GM21723 (cell line): Measurements from ENCODE around the gene TRIM33.
A peak's percentile ranks its signal among the peaks of the same experiment; 100 is the strongest.
"Not testable (repeated sequence)": the region's sequence is repeated elsewhere in the genome, so short reads cannot be mapped to it uniquely, and the experiment has no call there.

ENCODE experiments used
- ATAC-seq: cut with Tn5 transposase; IDR thresholded peaks from one replicate; pipeline ENCODE4 v1.9.1; 2021; ENCODE audit warnings: mild to moderate bottlenecking, moderate library complexity; ENCODE audit not compliant: unreplicated experiment

Gene TRIM33

DNA sequence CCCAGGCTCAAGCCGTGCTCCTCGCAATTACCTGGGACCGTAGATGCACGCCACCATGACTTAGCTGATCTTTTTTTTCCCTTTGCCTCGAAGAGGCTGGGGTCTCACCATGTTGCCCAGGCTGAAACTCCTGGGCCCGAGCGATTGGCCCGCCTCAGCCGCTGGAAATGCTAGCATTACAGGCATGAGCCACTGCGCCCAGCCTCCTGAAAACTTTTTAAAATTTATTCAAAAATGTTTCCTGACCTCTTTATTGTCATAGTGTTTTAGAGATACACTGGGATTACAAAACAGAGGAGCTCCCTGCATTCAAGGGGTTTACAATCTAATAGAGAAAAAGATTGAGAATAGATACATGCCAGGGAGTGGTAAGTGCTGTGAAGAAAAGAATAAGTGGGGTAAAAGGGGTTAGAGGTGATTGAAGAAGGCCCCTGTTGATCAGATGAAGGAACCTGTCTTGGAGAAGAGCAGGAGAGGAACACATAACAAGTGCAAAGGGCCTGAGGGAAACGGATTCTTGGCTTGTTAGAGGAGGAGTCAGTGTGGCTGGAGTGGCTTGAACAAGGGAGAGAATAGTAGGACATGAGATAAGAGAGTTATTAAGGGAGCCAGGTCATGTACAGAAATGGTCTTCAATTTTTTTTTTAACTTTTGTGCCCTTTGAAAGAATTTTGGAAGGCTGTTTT lies 1.7 kb upstream of the TRIM33 start:
- ATAC-seq, result no peak

DNA sequence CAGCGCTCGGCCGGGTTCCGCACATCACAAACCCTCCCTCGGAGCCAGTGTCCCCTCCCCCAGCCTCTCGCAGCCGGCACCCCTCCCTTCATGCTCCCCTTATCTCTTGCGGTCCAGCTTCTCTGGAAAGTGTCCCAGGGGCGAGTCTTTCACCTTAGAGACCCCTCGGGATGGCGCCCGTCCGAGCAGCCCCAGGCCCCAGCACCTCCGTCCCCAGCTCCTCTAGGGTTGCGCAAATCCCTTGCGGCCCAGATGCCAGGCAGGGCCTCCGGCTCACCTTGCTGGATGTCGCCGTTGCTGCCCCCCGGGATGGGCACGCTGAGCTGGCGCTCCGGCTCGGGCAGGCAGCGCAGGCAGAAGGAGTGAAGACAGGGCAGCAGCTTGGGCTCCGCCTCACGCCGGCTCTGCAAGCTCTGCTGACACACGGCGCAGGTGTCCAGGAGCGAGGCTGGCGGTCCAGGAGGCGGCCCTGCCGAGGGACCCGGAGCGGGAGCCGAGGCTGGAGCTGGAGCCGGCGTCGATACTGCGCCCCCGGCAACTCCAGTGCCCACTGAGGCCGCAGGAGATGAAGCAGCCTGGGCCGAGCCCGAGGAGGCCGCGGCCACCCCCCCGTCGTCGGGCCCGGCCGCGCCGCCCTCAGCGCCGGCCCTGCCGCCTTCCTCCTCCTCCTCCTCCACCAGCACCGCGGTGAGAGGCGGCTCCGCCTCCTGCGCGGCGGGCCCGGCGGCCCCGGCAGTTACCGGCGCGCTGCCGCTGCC lies 550 bp downstream of the TRIM33 start:
- peak; percentile 64 for ATAC-seq

DNA sequence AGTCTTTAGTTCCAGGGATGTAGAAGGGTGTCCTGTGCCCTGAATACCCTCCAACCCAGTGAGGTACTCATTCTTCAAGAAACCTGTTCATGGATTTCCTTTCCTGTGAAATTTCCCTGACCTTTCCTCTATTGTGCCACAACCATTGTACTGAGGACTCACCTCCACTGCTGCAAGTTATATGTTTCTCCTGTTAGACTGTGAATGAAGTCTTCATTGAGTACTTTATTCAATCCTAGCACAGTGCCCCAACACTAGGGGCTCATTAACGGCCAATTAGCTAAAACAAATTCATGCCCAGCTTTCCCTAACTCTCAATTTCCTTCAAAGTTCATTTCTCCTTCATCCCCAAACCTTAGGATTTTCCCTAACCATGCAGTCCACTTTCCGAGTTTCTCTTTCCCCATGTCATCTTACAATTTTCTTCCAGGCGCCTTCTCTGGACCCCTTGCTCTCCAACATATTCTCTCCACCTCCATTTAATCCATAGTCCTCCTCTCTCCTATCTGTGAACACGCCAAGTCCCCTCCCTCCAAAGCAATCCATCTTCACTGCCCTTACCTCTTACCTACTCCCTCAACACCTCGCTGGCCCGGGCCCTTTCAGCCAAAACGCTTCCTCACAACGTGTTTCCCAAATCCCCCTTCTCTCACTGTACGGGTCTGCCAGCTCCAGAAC lies 1.3 kb downstream of the TRIM33 start:
- no peak for ATAC-seq

DNA sequence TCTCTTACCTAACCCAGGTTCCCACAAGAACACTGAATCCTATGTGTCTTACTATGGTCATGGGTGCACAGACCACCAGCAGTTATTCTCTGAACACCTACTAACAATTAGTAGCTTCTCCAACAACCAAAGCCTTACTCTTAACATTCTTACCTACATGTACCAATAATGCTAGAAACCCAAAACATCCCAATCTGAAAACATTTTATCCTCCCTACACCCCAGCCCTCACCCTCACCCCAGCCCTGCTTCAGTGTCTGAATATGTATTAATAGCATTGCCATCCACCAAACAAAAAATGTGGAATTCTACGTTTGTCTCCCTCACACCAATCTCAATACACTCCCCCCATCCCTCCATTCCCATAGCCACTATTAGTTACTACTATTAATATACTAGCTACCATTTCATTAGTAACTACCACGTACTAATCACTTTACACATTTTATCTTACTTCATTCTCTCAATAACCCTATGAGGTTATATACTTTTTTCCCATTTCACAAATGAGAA lies 2.6 kb downstream of the TRIM33 start:
- ATAC-seq, result no peak

DNA sequence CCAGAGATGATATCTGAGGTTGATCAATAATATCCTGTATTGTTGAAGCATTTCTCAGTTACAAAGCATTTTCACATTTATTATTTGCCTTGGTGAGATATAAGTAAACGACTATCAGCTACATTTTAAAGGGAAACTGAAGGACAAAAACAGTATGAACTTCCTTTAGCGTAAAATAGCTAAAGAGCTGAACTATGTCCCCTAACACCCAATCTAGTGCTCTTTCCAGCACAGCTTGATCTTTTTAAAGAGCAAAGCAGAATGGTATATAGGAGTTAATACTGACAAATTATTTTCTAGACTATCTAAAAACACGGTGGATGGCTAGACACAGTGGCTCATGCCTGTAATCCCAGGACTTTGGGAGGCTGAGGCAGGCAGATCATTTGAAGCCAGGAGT lies 3.5 kb downstream of the TRIM33 start:
- ATAC-seq, result no peak

DNA sequence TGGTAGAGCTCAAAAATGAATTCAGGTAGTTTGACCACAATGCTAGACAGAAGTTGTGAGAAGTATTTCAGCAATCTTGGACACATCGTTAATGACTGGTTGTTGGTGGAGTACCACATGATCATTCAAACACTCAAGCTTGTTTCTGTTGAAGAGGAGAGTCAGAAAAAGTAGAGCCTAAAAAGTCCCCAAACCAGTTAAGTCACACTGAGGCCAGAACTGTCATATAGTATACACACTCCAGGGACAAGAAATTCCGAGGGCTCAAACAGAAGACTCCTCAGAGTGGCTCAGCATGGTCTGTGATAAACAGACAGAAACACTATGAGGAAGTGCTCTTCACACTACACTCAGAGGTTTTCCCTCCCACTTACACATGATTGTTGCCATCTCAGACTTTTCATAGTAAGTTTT lies 5.8 kb downstream of the TRIM33 start:
- no peak for ATAC-seq

DNA sequence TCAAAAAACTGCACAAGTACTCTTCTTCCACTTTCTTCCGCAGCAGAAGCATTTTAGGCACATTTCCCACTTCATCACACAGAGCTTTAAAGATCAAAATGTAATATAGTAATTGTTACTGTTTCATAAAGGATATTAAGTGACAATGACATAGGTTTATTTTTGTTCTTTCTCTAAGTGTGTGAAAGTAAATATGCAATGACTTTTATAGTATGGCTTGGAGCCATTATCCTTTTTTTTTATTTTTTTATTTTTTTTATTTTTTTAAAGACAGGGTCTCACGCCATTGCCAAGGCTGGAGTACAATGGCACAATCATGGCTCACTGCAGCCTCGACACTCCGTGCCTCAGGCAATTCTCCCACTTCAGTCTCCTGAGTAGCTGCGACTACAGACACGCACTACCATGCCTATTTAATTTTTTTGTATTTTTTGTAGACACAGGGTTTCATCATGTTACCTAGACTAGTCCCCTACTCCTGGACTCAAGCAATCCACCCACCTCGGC lies 7.0 kb downstream of the TRIM33 start:
- no peak for ATAC-seq

DNA sequence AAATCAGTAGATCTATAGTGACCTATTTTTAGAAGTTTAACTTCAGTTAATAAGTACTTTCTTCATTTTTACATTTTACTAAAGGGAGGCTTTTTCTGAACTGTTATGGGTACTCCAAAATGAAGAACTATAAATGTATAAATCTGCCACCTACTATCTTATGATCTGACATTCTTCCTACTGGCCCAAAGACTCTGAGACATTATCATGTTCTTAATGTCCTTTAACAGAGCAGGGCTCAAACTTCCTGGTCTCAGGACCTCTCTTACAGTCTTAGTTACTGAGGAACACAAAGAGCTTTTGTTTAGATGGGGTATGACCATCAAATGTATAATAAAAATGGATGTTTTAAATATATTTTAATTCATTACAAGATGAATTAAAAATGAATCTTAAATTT lies 8.9 kb downstream of the TRIM33 start:
- ATAC-seq, result no peak

DNA sequence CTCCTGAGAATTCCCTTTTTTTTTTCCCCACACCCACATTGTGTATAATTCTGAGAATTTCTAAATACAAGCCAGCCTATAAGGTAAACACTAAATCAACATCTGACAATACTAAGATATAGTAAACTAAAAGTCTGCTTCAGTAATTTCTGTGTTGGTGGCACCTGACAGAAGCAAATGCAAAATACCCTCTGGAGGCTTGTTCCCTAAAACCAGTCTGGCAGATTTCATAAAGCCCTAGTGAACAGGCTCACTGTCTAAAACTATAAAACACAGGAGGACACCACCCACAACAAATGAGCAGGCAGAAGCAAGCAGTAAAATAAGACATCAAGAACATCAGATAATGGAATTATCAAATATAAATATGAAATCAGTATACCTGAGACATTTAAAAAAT lies 11.5 kb downstream of the TRIM33 start:
- ATAC-seq, result no peak

DNA sequence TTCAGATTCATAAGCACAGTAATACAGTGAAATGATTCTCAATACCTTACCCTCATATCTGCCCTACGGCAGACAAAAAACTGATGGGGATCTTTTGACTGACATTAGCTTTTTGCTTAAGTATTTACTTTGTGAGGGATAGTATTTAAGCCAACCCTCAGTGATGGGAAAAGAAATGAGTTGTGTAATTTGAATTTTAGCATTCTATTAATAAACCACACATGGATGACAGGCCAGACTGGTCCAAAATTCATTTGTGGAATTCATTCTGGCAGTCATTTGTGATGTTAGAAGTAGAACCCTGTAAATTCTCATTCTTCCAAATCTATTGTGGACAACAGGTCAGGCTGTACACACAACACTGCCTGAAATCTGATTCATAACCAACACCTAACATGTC lies 14.9 kb downstream of the TRIM33 start:
- no peak for ATAC-seq

DNA sequence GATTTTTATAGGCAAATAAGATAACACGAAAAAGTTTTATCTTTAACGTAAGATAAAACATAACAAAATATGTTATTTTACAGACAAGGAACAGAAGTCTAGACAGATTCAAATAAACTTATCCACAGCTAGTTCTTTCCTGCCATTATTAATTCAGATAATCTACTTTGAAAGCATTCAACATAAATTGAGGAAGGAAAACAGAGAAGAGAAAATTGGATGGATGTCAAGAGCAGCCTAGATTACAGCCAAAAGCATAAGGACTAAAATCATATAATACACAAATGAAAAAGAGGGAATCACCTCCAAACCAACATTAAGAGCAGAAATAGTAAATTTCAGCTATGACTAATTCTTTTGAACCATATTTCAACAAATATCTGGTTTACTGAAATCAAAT lies 15.5 kb downstream of the TRIM33 start:
- no peak for ATAC-seq

DNA sequence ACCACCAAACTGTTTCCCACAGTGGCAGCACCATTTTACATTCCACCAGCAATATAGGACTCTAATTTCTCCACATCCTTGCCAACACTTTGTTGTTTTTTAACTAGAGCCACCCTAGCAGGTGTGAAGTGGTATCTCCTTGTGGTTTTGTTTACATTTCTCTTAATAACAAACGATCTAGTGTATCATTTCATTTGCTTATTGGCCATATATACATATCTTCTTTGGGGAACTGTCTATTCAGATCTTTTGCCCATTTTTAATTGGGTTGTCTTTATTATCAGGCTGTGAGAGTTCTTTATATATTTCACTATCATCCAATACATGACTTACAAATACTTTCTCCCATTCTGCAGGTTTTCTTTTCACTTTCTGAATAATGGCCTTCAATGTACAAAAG lies 18.0 kb downstream of the TRIM33 start:
- ATAC-seq, result no peak

DNA sequence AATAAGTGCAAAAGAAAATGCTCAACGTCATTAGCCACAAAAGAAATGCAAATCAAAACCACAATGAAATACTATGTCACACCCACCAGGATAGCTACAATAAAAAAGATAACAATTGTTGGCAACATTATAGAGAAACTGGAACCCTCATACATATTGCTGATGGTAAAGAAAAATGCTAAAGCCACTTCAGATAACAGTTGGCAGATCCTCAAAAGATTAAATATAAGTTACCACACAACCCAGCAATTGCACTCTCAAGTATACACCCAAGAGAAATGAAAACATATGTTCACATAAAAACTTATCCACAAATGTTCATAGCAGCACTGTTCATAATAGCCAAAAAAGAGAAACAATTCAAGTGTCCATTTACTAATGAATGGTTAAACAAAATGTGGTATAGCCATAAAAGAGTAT lies 20.7 kb downstream of the TRIM33 start:
- no peak for ATAC-seq

DNA sequence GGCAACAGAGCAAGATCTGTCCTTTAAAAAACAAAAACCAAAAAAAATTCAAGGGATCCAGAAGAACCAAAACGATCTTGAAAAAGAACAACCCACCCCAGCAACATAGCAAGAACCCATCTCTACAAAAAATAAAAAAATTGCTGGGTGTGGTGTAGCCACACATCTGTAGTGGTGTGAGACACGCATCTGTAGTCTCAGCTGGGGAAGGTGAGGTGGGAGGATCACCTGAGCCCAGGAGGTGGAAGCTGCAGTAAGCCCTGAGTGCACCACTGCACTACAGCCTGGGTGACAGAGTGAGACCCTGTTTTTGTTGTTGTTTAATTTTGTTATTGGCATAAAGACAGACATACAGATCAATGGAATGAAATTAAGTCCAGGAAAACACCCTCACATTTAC lies 22.3 kb downstream of the TRIM33 start:
- no peak for ATAC-seq

DNA sequence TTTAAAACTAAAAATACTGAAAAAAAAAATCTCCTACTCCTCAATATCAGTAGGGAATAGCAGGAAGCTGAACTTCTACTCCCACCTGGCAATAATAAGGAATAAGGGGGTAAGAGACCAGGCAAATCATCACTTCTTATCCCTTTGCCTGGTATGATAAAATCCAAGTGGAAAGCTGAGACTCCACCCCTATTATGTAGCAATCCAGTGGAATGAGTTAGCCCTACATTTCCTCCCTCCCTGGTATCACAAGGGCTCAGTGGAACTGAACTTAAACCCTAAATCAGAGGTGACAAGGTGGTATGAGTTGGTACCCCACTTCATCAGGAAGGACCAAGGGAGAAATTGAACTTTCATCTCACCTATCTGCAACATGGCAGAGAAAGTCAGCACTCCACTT lies 25.7 kb downstream of the TRIM33 start:
- no peak for ATAC-seq

DNA sequence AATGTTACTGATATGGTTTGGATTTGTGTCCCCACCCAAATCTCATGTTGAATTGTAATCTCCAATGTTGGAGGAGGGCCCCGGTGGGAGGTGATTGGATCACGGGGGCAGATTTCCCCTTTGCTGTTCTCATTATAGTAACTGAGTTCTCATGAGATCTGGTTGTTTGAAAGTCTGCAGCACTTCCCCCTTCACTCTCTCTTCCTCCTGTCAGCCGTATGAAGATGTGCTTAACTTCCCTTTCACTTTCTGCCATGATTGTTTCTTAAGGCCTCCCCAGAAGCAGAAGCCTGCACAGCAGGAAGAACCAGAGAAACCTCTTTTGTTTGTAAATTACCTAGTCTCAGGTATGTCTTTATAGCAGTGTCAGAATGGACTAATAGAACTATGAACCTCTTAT lies 28.4 kb downstream of the TRIM33 start:
- peak; percentile 85 for ATAC-seq

DNA sequence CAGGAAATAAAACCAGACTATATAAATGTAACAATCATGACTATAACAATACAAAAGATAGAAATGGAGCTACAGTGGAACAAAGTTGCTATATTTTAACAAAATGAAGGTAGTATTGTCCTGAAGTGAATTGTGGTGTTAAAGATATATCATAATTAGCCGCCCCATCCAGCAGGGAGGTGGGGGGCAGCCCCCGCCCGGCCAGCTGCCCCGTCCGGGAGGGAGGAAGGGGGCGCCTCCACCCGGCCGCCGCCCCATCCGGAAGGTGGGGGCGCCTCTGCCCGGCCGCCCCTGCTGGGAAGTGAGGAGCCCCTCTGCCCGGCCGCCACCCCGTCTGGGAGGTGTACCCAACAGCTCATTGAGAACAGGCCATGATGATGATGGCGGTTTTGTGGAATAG lies 31.4 kb downstream of the TRIM33 start:
- not testable (repeated sequence) for ATAC-seq

DNA sequence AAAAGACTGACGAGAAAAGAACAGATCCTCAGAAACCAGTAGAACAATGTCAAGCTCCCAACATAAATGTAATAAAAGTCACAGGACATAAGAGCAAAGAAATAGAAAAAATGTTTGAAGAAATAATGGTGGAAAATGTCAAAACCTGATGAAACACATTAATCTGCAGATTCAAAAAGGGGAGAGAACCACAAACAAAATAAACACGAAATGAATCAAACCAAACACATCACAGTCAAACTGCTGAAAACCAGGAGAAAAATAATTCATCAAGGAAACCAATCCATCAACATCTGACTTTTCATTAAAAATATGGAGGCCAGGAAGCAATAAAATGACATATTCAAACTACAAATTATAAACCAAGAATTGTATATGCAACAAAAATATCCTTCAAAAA lies 31.9 kb downstream of the TRIM33 start:
- ATAC-seq, result no peak

DNA sequence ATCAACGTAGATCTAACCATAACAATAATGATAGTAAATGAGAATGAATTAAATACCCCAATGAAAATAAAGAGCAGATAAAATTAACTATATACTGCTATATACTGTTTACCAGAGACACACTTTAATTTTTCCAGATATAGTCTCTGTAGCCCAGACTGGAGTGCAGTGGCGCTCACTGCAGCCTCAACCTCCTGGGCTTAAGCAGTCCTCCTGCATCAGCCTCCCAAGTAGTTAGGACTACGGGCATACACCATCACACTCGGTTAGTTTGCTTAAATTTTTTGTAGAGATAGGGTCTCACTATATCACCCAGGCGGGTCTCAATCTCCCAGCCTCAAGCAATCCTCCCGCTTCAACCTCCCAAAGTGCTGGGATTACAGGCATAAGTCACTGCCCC lies 37.2 kb downstream of the TRIM33 start:
- no peak for ATAC-seq

DNA sequence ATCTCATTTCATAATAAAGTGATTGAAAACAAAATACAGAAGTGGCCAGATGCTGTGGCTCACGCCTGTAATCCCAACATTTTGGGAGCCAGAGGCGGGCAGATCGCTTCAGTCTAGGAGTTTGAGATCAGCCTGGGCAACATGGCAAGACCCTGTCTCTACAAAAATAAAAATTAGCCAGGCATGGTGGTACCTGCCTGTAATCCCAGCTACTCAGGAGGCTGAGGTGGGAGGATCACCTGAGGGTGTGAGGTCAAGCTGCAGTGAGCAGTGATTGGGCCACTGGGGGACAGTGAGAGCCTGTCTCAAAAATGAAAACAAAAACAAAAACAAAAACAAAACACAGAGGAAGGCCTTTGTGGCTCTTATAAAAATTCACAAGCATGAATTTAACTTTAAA lies 38.6 kb downstream of the TRIM33 start:
- no peak for ATAC-seq

DNA sequence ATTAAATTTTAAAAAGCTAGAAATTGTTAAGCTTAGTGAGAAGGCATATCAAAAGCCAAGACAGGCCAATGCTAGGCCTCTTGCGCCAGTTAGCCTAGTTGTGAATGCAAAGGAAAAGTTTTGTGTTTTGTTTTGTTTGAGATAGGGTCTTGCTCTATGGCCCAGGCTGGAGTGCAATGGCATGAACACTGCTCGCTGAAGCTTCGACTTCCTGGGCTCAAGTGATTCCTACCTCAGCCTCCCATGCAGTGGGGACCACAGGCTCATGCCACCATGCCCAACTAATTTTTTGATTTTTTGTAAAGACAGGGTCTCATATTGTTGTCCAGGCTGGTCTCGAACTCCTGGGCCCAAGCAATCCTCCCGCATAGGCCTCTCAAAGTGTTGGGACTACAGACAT lies 40.3 kb downstream of the TRIM33 start:
- ATAC-seq, result no peak
